ENCODE data around the gene WNT8A.

Gene WNT8A

DNA sequence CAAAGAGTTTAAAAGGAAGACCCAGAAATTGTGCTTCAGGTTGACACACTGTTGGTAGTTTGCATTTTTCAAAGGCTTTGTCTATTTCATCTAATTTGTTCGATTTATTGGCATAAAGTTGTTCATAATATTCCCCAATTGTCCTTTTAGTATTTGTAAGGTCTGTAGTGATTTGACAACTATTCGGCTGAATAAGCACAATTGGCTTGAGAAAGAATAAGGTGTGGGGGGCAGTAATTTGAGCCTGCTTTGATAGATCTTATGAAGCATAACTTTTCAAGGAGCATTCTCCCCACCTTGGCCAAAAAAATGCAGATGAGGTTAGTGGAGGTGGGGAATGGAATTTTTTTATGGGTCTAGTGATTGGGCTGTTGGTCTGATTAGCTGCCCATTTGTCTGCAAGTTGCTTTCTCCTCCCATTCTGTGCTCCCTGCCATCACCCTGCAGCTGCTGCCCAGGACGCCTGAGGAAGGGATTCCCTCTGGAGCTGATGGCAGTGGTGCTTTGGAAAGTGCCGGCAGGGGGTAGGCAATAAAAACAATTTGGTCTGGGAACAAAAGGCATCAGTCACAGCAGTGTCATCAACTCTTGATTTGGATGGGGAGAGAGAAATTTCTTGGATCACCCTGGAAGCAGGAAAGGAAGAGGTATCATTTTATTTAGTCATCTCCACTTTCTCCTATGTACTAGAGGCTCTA, 26.6 kb downstream of the WNT8A start (continued):
- TF ChIP-seq SCRT2 (tag by site-specific recombination; IDR thresholded peaks at IDR 0.05) (no peak), ZSCAN16 (tag by site-specific recombination; IDR thresholded peaks at IDR 0.05) (no peak), ZNF132 (tag by site-specific recombination; IDR thresholded peaks at IDR 0.05; ENCODE audit: borderline replicate concordance) (no peak)
- TF ChIP-seq, protein P1, sequence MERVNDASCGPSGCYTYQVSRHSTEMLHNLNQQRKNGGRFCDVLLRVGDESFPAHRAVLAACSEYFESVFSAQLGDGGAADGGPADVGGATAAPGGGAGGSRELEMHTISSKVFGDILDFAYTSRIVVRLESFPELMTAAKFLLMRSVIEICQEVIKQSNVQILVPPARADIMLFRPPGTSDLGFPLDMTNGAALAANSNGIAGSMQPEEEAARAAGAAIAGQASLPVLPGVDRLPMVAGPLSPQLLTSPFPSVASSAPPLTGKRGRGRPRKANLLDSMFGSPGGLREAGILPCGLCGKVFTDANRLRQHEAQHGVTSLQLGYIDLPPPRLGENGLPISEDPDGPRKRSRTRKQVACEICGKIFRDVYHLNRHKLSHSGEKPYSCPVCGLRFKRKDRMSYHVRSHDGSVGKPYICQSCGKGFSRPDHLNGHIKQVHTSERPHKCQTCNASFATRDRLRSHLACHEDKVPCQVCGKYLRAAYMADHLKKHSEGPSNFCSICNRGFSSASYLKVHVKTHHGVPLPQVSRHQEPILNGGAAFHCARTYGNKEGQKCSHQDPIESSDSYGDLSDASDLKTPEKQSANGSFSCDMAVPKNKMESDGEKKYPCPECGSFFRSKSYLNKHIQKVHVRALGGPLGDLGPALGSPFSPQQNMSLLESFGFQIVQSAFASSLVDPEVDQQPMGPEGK (tag by site-specific recombination; IDR thresholded peaks at IDR 0.05) = peak; percentile 47; the same call in 1 of the 2 replicates

DNA sequence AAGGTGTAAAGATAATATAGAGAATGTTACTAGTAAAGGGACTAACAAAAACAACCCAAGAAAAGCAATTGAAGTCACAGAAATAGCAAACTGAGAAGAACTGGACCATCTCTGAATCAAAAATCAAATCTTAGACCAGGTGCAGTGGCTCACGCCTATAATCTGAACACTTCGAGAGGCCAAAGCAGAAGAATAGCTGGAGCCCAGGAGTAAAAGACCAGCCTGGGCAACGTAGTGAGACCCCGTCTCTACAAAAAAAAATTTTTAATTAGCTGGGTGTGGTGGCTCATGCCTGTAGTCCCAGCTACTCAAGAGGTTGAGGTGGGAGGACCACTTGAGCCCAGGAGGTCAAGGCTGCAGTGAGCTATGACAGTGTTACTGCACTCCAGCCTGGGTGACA, 27.3 kb downstream of the WNT8A start:
- no peaks in the 10 kb centered on the region for H3K9me3 ChIP-seq (ENCODE audit: control insufficient read depth, insufficient read depth, low read depth, low read length)
- TF ChIP-seq ZNF121 (tag by site-specific recombination; IDR thresholded peaks at IDR 0.05) (peak; percentile 96), KLF10 (tag by site-specific recombination; IDR thresholded peaks at IDR 0.05) (no peak)
- peaks cover 22% of the 10 kb centered on the region for H3K4me1 ChIP-seq (ENCODE audit: control insufficient read depth, insufficient read depth, low read length)
- H3K36me3 ChIP-seq (ENCODE audit: control insufficient read depth in 2 of 2, insufficient read depth in 1 of 2, low read length in 2 of 2) = no peaks in the 10 kb centered on the region
- CTCF ChIA-PET = interaction anchor here (0.7 to 2.6 kb wide), 10 partner anchors 14 to 493 kb away, joined by 3 to 16 read pairs (median 3); partner anchors contain the start of gene KDM3B
- POLR2A ChIA-PET = interaction anchor here (0.9 to 1.3 kb wide), 2 partner anchors 356 to 358 kb away, joined by 3 to 6 read pairs; partner anchors contain the start of gene HNRNPA0
- H3K27ac ChIP-seq (ENCODE audit: extremely low read depth, low read depth, low read length) = no peak overlapping the region
- H3K4me3 ChIP-seq (ENCODE audit: low read depth, low read length) = no peak overlapping the region

GRCh38 chr5:138111937-138112336, 28.1 kb downstream of the WNT8A start:
- CTCF ChIA-PET = interaction anchor here (1.3 to 2.3 kb wide), 3 partner anchors 35 to 76 kb away, joined by 6 to 14 read pairs (median 8); no protein-coding TSS in a partner anchor
- POLR2A ChIA-PET = no interaction called here

GRCh38 chr5:138115254-138115653, 31.4 kb downstream of the WNT8A start:
- H3K36me3 ChIP-seq (ENCODE audit: control insufficient read depth in 2 of 2, insufficient read depth in 1 of 2, low read length in 2 of 2) = no peaks in the 10 kb centered on the region; a peak in 1 of 3 replicates
- H3K4me3 ChIP-seq (ENCODE audit: low read depth, low read length) = no peak overlapping the region
- CTCF ChIA-PET = interaction anchor here (0.7 to 1.0 kb wide), 2 partner anchors 19 to 51 kb away, joined by 3 to 7 read pairs; no protein-coding TSS in a partner anchor
- no peaks in the 10 kb centered on the region for H3K9me3 ChIP-seq (ENCODE audit: control insufficient read depth, insufficient read depth, low read depth, low read length)
- POLR2A ChIA-PET = no interaction called here
- no peak overlapping the region for H3K27ac ChIP-seq (ENCODE audit: extremely low read depth, low read depth, low read length)
- peaks cover 10% of the 10 kb centered on the region for H3K4me1 ChIP-seq (ENCODE audit: control insufficient read depth, insufficient read depth, low read length)
- TF ChIP-seq ZNF610 (tag by site-specific recombination; IDR thresholded peaks at IDR 0.05; ENCODE audit: borderline replicate concordance) (no peak), ZNF785 (tag by site-specific recombination; IDR thresholded peaks at IDR 0.05) (no peak), ZNF280D (tag by site-specific recombination; IDR thresholded peaks at IDR 0.05) (no peak), ZNF239 (tag by site-specific recombination; IDR thresholded peaks at IDR 0.05) (no peak), ZNF692 (tag by site-specific recombination; IDR thresholded peaks at IDR 0.05) (no peak), ZNF449 (tag by site-specific recombination; IDR thresholded peaks at IDR 0.05) (no peak), ZNF658 (tag by site-specific recombination; IDR thresholded peaks at IDR 0.05) (no peak), ZNF548 (tag by site-specific recombination; IDR thresholded peaks at IDR 0.05) (no peak)
- TF ChIP-seq, protein P2, sequence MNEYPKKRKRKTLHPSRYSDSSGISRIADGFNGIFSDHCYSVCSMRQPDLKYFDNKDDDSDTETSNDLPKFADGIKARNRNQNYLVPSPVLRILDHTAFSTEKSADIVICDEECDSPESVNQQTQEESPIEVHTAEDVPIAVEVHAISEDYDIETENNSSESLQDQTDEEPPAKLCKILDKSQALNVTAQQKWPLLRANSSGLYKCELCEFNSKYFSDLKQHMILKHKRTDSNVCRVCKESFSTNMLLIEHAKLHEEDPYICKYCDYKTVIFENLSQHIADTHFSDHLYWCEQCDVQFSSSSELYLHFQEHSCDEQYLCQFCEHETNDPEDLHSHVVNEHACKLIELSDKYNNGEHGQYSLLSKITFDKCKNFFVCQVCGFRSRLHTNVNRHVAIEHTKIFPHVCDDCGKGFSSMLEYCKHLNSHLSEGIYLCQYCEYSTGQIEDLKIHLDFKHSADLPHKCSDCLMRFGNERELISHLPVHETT (tag by site-specific recombination; IDR thresholded peaks at IDR 0.05) = no peak

More at GRCh38 chr5:138111937-138112336, 28.1 kb downstream of the WNT8A start:
- Histone ChIP-seq H3K9me3 (ENCODE audit: control insufficient read depth, insufficient read depth, low read depth, low read length) (no peaks in the 10 kb centered on the region), H3K27ac (ENCODE audit: extremely low read depth, low read depth, low read length) (no peak overlapping the region), H3K4me3 (ENCODE audit: low read depth, low read length) (no peak overlapping the region), H3K36me3 (ENCODE audit: control insufficient read depth in 2 of 2, insufficient read depth in 1 of 2, low read length in 2 of 2) (no peaks in the 10 kb centered on the region), H3K4me1 (ENCODE audit: control insufficient read depth, insufficient read depth, low read length) (peaks cover 22% of the 10 kb centered on the region)
- no peak for TF ChIP-seq ZFP41 (tag by site-specific recombination; IDR thresholded peaks at IDR 0.05; ENCODE audit: borderline replicate concordance)
- TF ChIP-seq, protein P3, sequence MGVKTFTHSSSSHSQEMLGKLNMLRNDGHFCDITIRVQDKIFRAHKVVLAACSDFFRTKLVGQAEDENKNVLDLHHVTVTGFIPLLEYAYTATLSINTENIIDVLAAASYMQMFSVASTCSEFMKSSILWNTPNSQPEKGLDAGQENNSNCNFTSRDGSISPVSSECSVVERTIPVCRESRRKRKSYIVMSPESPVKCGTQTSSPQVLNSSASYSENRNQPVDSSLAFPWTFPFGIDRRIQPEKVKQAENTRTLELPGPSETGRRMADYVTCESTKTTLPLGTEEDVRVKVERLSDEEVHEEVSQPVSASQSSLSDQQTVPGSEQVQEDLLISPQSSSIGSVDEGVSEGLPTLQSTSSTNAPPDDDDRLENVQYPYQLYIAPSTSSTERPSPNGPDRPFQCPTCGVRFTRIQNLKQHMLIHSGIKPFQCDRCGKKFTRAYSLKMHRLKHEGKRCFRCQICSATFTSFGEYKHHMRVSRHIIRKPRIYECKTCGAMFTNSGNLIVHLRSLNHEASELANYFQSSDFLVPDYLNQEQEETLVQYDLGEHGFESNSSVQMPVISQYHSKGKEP (tag by site-specific recombination; IDR thresholded peaks at IDR 0.05) = 0 out of 2 replicates have a peak, but pooled peaks have one; percentile 15
